ENCODE measurements around the gene NAPG.
"Not testable (repeated sequence)": the region's sequence is repeated elsewhere in the genome, so short reads cannot be mapped to it uniquely, and the experiment has no call there.

The NAPG gene

GRCh38 chr18:10588975-10589374 is 63.1 kb downstream of the NAPG start:
- DNase-seq, result no peak

GRCh38 chr18:10590412-10590811 is 64.6 kb downstream of the NAPG start:
- DNase-seq, result no peak

GRCh38 chr18:10591896-10592295 is 66.1 kb downstream of the NAPG start:
- no peak for DNase-seq

- not testable (repeated sequence) for DNase-seq
Observed at GRCh38 chr18:10593366-10594022, 67.7 kb downstream of the NAPG start.

- not testable (repeated sequence) for DNase-seq
Observed at GRCh38 chr18:10595917-10596316, 70.1 kb downstream of the NAPG start.

GRCh38 chr18:10597695-10598094 is 71.9 kb downstream of the NAPG start:
- DNase-seq, result not testable (repeated sequence)

GRCh38 chr18:10600701-10601100 is 74.9 kb downstream of the NAPG start:
- DNase-seq, result not testable (repeated sequence)

All from islet precursor cell (in vitro differentiated cells).